ENCODE results near the gene SLC16A7.

DNA sequence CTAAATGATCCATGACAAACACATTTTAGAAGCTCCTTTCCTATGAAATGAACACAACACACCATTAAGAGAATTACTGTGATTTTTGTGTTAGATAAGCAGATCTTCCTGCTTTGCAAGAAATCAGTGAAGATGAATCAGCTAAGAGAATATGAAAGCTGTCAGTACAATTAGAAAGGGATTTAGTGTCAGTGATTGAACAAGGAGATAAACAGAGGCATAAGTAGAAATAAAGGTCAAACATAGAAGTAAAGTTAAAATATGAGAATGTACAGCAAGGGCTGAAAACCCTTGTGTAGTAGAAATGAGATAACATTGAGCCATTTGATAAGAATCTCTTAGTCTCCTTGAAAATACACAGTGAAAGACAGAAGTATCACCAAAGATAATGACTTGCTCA, 21.4 kb upstream of the SLC16A7 start:
- TF ChIP-seq POLR2A (IDR thresholded peaks at IDR 0.05; ENCODE audit: low read depth, low read length), result no peak
- no peak for TF ChIP-seq POLR2AphosphoS5 (IDR thresholded peaks at IDR 0.05; ENCODE audit: low read depth, low read length)
- TF ChIP-seq TAF1 (IDR thresholded peaks at IDR 0.05; ENCODE audit: borderline replicate concordance, low read depth, low read length), result no peak

Data from GM12892 (cell line).